Ramos (cell line): ENCODE measurements around the gene RPS15.

ENCODE experiments used
- in situ Hi-C: fragments of 300-500 bp; cut with MboI; formaldehyde crosslinking; loops from one replicate; pipeline ENCODE4 v1.14.3; 2022; ENCODE audit warnings: low sequenced_read_pairs; ENCODE audit not compliant: unreplicated experiment

RPS15 gene

DNA sequence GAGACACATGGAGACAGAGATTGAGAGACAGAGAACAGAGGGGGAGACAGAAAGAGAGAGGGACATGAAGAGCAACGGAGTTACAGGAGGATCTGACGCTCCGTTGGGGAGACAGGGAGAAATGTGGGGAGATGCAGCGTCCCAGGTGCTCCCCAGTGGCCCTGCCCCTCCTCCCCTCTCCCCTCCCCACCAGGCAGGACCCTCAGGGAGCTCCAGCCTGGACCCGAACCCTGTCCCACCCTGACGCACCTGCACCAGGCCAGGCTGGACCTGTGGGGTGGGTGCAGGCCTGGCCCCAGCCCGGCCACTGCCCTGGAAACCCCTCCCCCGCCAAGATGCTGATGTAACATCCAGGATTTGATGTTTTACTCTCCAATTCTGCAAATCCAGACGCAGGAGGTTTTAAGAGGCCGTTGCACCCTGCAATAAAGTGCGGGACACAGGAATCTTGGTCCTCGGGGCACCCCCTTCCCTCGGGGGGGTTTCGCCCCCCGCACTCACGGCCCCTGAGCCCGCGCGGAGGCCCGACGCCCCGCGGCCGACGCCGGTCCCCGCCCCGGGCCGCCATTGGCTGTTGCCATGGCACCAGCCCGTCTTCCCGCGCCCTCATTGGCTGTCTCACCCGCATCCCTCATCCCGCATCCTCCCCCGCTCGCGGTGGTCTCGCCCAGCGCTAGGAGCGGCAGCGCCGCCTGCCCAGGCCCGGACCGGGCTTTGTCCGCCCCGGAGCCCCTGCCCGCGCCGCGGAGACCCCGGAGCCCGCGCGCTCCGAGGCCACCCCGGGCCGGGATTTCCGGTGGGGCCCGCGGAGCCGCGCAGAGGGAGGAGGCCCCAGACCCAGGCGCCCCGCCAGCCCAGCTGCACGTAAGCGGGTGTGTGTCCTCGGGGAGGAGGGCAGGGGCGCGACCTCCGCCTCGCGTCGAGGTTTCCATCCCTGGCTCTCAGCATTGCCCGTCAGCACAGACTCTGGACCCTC is 11.6 kb downstream of the RPS15 start, which contains the start of gene APC2:
APC2 (plus strand) TSS at position 655 of the 976 bp plus-strand sequence. CDS start 2,881 bp downstream, outside the sequence.
- in situ Hi-C loops: no loop called here

DNA sequence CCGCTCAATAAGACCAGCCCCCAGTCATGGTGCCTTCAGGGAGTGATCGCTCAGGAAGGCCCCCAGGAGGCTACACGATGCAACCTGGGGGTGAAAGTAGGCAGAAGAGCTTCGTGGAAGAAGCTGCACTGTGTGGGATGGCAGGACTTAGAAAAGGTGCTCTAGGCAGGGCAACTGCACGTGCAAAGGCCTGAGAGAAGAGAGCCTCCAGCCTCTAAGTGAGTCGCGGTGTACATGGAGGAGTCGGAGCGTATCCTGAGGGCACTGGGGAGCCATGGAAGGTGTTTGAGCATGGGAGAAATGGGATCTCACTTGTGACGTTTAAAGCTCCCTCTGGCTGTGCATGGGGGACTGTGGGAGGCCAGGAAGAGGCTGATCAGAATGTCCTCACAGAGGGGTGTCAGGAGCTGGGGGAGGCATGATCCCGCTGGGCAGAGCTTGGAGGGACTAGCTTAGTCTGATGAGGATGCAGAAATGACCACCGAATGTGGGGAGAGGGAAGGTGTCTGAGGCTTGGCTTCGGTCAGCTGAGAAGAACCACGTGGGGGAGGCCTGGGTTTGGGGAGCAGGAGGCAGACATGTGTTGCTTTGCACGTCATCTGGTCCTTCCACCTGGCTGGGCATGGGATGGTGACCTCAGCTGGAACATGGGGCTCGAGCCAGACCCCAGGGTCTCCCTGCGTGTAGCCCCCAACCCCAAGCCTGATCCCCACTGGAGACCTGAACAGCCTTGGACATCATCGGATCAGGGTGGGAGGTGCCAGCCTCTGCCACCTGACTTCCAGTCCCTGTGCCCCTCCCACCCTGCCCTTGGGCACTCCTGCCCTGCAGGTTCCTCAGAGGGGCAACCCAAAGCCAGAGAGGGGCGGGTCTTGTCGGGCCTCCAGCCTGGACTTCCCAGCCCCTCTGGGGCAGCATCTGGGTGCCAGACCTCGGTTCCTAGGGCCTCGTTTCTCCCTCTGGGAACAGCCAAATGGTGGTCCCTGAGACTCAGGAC is 12.8 kb downstream of the RPS15 start:
- in situ Hi-C loops: no loop called here

DNA sequence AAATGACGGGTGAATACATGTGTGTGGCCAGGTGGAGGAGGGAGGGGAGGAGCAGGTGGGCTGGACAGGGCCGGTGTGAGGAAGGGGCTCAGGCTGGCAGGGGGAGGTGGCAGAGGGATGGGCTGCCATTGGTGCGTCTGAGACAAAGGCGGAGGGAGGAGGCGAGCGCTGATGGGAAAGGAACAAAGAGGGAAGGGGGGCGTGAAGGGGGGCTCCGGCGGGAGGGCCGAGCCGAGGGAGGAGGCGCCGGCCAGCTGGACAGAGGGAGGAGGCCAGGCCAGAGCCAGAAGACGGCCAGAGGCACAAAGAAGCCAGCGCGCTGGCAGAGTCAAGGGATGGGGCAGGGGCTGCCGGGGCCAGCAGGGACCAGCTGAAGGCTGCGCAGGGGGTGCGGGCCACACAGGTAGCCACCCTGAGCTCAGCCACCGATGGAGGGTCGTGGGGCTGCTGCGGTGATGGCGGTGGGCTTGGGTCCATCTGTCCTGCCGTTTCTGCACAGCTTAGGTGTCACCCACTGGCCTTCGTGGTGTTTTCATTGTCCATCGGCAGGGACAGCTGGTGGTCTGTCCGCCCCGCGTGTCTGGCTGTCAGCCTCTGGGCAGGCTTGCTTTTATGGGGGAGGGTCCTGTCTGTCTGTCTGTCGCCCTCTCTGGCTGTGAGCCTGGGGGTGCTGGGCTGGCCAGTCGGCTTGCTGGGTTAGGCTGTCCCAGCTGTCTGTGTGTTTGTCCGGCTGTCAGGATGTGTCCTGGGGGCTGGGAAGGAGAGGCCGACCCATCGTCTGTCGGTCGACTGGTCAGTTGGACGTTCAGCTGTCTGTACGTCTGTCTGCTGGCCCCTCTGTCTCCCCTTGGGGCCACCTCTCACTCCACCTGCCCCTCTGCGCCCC is 14.0 kb downstream of the RPS15 start:
- in situ Hi-C loops: no loop called here

DNA sequence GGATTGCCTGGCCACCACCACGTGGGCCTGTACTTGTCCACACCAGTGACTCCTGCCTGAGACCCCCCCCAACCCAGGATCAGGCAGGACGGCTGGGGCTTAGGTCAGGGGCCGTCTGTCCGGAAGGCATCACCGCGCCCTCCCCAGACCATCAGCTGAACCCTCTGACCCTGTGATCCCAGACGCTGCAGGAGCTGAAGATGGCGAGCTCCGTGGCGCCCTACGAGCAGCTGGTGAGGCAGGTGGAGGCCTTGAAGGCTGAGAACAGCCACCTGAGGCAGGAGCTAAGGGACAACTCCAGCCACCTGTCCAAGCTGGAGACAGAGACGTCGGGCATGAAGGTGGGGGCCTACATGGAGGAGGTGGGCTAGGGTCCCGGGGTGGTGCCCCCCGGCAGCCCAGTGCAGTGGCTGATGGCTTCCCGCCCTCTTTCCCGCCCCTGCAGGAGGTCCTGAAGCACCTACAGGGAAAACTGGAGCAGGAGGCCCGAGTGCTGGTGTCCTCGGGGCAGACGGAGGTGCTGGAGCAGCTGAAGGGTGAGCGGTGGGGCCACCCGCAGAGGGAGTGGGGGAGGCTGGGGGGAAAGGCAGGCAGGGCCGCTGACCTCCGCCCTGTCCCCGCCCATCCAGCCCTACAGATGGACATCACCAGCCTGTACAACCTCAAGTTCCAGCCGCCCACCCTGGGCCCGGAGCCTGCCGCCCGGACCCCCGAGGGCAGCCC is 14.8 kb downstream of the RPS15 start:
- in situ Hi-C loops: no loop called here

DNA sequence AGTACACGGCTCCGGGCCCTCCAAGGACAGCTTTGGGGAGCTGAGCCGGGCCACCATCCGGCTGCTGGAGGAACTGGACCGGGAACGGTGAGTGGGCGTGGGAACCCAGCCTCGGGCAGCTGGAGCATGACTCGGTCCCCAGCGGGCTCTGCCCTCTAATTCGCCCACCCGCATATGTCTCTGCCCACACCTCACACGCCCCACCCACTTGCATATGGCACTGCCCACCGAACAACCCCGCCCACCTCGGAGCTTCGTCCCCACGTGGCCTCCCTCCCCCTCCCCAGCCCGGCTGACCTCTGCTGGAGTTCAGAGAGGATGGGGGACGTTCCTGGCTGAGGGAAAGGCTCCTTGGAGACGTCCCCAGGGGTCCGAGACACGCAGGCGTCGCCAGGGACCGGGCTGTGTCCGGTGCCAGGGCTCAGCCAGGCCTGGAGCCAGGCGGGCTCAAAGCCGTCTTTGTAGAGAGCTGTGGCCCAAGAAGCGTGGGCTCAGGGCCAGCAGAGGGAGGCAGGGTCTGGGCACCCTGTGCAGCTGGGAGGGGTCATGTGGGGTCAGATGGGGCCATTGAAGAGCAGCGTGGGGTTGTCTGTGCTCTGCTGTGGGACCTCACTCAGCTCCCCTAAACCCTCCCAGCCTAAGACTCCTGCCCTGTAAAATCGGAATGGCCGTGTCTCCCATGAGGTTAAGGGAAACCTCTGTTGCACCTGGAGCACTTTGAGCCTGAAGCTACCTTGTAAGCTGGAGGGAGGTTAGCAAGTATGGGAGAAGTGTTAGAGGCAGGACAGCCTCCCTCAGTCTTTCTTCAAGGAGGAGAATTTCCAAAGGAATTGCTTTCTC is 15.5 kb downstream of the RPS15 start:
- in situ Hi-C loops: no loop called here

DNA sequence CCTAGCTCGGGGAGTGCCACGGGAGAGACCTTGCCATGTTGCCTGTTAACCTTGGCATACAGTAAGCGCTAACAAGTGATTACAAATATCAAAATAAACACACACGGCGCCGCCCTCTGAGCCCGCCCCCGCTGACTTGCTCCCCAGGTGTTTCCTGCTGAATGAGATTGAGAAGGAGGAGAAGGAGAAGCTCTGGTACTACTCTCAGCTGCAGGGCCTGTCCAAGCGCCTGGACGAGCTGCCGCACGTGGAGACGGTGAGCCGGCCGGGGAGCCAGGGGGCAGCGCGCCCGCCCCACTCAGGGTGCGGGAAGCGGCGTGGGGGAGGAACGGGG is 16.8 kb downstream of the RPS15 start:
- in situ Hi-C loops: no loop called here

DNA sequence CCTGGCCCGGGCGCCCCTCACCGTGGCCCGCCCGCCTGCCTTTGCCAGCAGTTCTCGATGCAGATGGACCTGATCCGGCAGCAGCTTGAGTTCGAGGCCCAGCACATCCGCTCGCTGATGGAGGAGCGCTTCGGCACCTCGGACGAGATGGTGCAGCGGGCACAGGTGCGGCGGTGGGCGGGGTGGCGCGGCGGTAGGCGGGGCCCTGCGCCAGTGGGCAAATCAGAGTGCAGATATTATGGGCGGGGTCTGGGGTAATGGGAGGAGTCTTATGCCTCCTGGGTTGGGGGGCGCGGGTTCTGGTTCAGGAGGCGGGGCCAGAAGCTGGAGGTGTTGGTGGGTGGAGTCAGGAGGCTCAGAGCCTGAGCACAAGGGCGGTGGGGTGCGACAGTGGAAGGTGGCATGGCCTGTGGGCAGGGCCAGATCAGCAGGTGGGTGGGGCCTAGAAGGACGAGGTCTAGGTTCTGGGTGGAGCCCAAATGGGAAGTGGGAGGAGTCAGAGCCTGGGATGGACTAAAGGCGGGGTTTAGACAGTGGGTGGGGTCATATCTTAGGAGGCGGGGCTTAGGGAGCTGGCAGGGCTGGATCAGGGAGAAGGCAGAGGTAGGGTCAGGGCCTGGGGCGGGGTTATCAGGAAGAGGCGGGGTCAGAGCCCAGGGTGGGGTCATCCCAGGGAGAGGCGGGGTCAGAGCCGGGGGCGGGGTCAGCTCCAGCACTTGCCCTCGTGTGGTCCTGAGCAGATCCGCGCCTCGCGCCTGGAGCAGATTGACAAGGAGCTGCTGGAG is 17.3 kb downstream of the RPS15 start:
- in situ Hi-C loops: no loop called here

DNA sequence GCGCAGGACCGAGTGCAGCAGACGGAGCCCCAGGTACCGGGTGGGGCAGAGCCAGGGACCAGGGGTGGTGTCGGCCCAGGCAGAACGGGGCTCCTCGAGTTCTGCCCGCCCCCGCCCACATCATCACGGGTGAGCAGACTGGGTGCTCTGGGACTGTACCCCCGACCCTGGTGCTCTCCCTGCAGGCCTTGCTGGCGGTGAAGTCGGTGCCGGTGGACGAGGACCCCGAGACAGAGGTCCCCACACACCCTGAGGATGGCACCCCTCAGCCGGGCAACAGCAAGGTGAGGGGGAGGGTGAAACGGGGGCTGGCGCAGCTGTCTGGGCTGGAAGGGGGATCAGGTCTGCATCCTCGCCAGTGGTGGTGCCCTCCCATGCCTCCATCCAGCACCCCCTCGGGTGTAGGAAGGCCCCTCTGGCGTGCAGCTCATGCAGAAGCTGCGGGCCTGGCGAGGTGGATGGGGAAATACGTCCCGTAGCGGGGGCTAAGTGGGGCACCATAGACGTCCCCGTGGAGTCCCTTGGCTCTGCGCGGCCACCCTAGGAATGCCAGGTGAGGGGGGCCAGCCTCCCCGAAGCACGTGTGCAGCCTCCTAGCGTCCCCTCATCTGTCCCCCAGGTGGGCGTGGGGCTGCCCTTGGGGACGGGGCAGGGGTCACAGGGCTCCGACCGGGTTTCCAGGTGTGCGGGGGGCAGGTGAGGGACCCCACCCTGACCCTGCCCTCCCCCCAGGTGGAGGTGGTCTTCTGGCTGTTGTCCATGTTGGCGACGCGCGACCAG is 18.1 kb downstream of the RPS15 start:
- in situ Hi-C loops: no loop called here

DNA sequence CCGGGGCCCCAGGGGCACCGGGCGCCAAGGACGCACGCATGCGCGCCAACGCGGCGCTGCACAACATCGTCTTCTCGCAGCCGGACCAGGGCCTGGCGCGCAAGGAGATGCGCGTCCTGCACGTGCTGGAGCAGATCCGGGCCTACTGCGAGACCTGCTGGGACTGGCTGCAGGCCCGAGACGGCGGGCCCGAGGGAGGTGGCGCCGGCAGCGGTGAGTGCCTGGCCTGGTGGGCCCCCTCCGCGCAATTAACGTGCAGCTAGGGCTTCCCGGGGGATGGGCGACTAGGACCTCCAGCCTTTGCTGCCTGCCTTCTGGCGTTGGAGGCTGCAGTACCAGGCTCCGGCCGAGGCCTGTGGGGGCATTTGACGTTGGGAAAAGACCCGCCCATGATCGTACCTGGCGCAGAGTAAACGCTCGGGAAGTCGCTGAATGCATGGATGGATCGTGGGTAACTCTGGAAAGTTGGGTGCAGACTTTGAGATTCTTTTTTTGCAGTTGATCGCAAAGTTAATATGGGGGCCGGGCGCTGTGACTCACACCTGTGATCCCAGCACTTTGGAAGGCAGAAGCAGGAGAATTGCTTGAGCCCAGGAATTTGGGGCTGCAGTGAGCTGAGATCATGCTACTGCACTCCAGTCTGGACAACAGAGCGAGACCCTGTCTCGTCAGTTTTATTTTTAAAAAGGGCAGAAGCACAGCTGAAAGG is 19.0 kb downstream of the RPS15 start:
- in situ Hi-C loops: no loop called here

DNA sequence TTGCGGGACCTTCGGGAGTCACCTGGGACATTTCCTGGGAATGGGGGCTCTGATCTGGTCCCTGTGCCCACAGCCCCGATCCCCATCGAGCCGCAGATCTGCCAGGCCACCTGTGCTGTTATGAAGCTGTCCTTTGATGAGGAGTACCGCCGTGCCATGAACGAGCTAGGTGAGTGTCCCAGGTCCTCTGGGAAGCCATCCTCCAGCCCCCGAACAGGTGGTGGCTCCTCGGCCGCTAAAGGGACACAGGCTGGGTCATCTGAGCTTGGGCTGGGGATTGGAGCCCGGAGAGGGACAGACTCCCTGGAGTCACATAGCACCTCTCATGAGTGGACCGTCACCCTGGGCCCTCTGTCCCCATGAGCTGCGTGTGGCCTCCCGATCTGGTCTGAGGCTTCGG is 19.7 kb downstream of the RPS15 start:
- in situ Hi-C loops: no loop called here

DNA sequence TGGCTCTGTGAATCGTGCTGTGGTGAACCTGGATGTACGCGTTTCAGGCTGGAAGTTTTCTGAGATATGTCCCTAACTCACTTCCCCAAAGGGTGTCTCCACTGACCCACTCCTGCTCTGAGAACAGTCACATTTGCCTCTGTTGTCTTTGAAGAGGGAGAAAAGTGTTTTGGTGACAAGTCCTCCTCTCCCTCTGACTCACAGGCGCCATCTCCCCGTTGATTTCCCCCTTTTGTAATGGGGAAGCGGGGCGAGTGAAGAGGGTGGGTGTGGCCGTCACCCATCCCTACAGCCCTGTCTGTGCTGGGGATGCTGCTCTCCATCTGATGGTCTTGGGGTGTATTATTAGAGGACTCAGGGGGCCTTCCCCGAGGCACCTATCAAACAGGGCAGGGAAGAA is 21.3 kb downstream of the RPS15 start:
- in situ Hi-C loops: no loop called here

DNA sequence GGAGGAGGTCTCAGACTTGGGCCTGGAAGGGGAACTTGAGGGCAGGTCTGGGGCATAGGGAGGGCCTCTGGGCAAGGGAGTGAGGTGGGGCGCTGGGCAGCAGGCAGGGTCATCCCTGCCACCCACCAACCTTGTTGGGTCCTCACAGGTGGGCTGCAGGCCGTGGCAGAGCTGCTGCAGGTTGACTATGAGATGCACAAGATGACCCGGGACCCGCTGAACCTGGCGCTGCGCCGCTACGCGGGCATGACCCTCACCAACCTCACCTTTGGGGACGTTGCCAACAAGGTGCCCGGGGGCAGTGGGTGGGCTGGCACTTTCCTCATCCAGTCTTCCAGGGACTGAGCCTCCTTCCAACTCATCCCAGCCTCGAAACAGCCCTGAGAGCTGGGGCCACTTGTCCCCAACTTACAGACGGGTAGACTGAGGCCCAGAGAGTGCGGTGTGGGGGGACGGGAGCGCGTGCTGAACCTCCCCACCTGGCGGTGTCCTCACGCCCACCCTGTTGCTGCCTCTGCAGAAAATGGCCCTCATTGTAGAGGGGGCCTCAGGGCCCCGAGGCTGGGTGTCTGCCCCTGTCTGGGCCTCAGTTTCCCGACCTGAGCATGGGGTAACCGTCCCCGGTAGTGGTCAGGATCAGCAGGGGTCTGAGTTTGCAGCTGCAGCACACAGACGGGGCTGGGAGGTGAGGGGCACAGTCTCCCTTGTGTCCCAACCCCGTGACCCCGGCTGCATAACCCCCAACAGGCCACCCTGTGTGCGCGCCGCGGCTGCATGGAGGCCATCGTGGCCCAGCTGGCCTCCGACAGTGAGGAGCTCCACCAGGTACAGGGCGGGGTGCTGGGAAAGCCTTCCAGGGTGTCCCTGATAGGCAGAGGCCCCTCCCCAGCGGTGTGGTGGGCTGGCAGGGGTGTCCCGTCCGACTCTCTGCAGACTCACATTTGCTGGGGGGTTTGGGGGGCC is 22.1 kb downstream of the RPS15 start:
- in situ Hi-C loops: no loop called here

DNA sequence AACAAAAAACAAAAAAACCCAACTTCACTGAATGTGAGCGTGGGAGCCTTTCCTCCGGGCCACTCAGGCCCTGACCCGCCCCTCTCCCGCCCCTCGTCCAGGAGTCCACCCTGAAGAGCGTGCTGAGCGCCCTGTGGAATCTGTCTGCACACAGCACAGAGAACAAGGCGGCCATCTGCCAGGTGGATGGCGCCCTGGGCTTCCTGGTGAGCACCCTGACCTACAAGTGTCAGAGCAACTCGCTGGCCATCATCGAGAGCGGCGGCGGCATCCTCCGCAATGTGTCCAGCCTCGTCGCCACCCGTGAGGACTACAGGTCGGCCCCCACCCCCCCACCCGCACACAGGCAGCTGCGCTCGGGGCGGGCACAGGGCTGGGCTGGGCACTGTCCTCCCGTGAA is 23.7 kb downstream of the RPS15 start:
- in situ Hi-C loops: no loop called here

DNA sequence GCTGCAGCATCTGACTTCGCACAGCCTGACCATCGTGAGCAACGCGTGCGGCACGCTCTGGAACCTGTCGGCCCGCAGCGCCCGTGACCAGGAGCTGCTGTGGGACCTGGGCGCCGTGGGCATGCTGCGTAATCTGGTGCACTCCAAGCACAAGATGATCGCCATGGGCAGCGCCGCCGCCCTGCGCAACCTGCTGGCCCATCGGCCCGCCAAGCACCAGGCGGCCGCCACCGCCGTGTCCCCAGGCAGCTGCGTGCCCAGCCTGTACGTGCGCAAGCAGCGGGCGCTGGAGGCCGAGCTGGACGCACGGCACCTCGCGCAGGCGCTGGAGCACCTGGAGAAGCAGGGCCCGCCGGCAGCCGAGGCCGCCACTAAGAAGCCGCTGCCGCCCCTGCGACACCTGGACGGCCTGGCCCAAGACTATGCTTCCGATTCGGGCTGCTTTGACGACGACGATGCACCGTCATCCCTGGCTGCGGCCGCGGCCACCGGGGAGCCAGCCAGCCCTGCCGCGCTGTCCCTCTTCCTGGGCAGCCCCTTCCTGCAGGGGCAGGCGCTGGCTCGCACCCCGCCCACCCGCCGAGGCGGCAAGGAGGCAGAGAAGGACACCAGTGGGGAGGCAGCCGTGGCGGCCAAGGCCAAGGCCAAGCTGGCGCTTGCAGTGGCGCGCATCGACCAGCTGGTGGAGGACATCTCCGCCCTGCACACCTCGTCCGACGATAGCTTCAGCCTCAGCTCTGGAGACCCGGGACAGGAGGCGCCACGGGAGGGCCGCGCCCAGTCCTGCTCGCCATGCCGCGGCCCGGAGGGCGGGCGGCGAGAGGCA is 27.2 kb downstream of the RPS15 start:
- in situ Hi-C loops: no loop called here
